Right lobe of liver (tissue), 6 donors: Measurements from ENCODE around the gene TMTC4. TPM values are rescaled to one million over a fixed set of nuclear protein-coding genes. Genes with fewer than 3 reads are reported as not detected.

Experiments
- ATAC-seq, 4 donors: fragments of 200-7000 bp; cut with Tn5 transposase; one replicate each; pipeline ENCODE4 v1.9.1; 2020; ENCODE audit warnings: mild to moderate bottlenecking in 4 of 4, moderate library complexity in 4 of 4
- DNase-seq, 3 donors: peaks; one replicate each; pipeline ENCODE4 v3.0.0-alpha.2; 2020
- H3K27ac ChIP-seq, 3 donors: fragments of 200-600 bp; one replicate each; pipeline ENCODE4 v1.8.0; 2022
- H3K27me3 ChIP-seq, 2 donors: fragments of 200-600 bp; one replicate each; pipeline ENCODE4 v1.8.0; 2022
- H3K36me3 ChIP-seq, 4 donors: fragments of 200-600 bp; sonication (generic) in 1 of 4; one replicate each; pipeline versions ENCODE4 v1.5.1 to v1.8.0; 2017 to 2022; ENCODE audit warnings: control low read depth in 1 of 4
- H3K4me1 ChIP-seq, 4 donors: fragments of 200-600 bp; sonication (generic) in 1 of 4; one replicate each; pipeline versions ENCODE4 v1.5.1 to v1.8.0; 2017 to 2022; ENCODE audit warnings: control low read depth in 1 of 4
- H3K4me3 ChIP-seq, 3 donors: fragments of 200-600 bp; one replicate each; pipeline ENCODE4 v1.8.0; 2022
- H3K9me3 ChIP-seq, 4 donors: fragments of 200-600 bp; sonication (generic) in 1 of 4; one replicate each; pipeline versions ENCODE4 v1.5.1 to v1.8.0; 2017 to 2022; ENCODE audit warnings: control low read depth in 1 of 4
- CTCF ChIP-seq, 4 donors: fragments of 200-600 bp in 3 of 4; fragments of 450-650 bp in 1 of 4; IDR thresholded peaks; one replicate each; pipeline versions ENCODE4 v1.5.1 to v1.8.0; 2016 to 2022; ENCODE audit warnings: antibody characterized with exemption in 4 of 4, mild to moderate bottlenecking in 2 of 4
- POLR2A ChIP-seq: fragments of 450-650 bp; IDR thresholded peaks from one replicate; pipeline ENCODE4 v1.6.1; 2017; ENCODE audit warnings: antibody characterized with exemption, mild to moderate bottlenecking
- WGBS: methylation state at CpG from one replicate; pipeline ENCODE4 v1.1.6; 2018; ENCODE audit warnings: low coverage, low lambda C conversion rate; ENCODE audit not compliant: insufficient coverage; ENCODE audit errors: missing lambda C conversion rate; 5-methylcytosine and 5-hydroxymethylcytosine counted together
- intact Hi-C, 2 donors: fragments of 100-400 bp; cut with DNase I; formaldehyde crosslinking; loops; one replicate each; pipeline versions ENCODE4 v1.11.2 to v1.14.1; 2022
- total RNA-seq, 6 experiments: library from RNA; depleted of rRNA in 2 of 6; stranded (reverse); fragments of >200 nt in 2 of 6; fragmentation: NEBNext Ultra II Directional in 3 of 6; extraction: Animal tissue kit (Norgen Biotek cat#: 25700) in 3 of 6; gene quantifications; one replicate each; pipeline versions ENCODE4 v1.1.0 to v1.2.4, GENCODE V29; 2016 to 2023
- donor health status: DM: no; HTN: yes; CAD: no.
- donor health status: DM: no; HTN: no; CAD: no.
- donor health status: DM: no; HTN: no; CAD: no.
- donor health status: DM: no; HTN: yes; CAD: no.
- donor health status: DM: no; HTN: yes; CAD: no.

TMTC4 gene
- total RNA-seq, 6 experiments from 2014 or later: 10.7 to 17.9 (median 14.1) TPM

DNA sequence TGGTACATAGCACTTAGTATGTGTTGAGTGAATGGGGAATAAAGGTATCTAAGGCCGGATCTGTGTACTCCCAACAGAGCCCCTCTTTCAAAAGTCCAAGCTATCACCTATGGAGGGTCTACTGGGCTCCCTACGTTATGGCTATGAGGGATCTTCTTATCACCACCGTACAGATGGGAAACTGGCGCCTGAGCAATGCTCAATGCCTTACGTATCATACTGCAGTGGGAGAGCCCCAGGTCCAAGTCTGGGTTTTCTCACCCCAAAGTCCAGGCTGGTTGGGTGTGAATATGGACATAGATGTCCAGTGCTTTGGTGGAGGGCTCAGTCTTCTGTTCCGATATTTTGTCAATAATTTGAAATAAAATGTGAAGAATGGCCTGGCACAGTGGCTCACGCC, 72.9 kb downstream of the TMTC4 start:
- intact Hi-C loops: no loop called here
- H3K36me3 ChIP-seq: no peaks in the 10 kb centered on the region
- TF ChIP-seq CTCF (IDR thresholded peaks at IDR 0.05) (no peak), POLR2A (no peak)

GRCh38 chr13:100600915-100601314, 73.7 kb downstream of the TMTC4 start:
- intact Hi-C loops: no loop called here
- Histone ChIP-seq H3K27ac (no peak overlapping the region), H3K4me3 (no peak overlapping the region), H3K27me3 (no peaks in the 10 kb centered on the region), H3K36me3 (no peaks in the 10 kb centered on the region), H3K9me3 (no peaks in the 10 kb centered on the region), H3K4me1 (peaks cover 0 to 11% (median 0%) of the 10 kb centered on the region in 4 donors)
- TF ChIP-seq CTCF (IDR thresholded peaks at IDR 0.05): no peak
- WGBS: 27% methylated on average over 5 of the region's 6 CpGs
- ATAC-seq (peak; percentile 81 to 97 (median 89)), DNase-seq (peak in 1 of 3 donors; percentile 66)

More for the DNA sequence above, 72.9 kb downstream of the TMTC4 start:
- no peaks in the 10 kb centered on the region for H3K27me3 ChIP-seq
- H3K9me3 ChIP-seq: no peaks in the 10 kb centered on the region
- 96% methylated on average over 4 of the region's 7 CpGs for WGBS
- H3K4me3 ChIP-seq: no peak overlapping the region
- DNase-seq: no peak
- H3K27ac ChIP-seq: no peak overlapping the region
- peaks cover 0 to 11% (median 0%) of the 10 kb centered on the region in 4 donors for H3K4me1 ChIP-seq
- no peak for ATAC-seq

DNA sequence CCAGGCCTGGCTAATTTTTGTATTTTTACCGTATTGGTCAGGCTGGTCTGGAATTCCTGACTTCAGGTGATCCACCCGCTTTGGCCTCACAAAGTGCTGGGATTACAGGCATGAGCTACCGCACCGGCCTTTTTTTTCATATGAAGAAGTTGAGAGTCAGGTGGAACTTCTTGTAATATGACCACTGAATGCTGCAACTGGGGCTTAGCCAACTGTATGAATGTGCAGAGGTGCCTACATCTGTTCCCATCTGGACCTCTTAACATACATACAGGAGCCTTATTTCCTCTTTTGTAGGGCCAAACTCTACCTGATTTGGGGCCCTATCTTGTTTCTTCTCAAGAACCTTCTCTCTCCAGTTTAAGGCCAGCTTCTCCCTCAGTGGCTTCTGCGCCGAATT, 74.1 kb downstream of the TMTC4 start:
- ATAC-seq: peak in 1 of 4 donors; percentile 12
- Histone ChIP-seq H3K9me3 (no peaks in the 10 kb centered on the region), H3K4me3 (no peak overlapping the region), H3K36me3 (no peaks in the 10 kb centered on the region), H3K27ac (no peak overlapping the region), H3K27me3 (no peaks in the 10 kb centered on the region), H3K4me1 (peaks cover 0 to 11% (median 0%) of the 10 kb centered on the region in 4 donors)
- WGBS: 97% methylated on average over 4 of the region's 6 CpGs
- intact Hi-C loops: no loop called here
- TF ChIP-seq CTCF (IDR thresholded peaks at IDR 0.05) (no peak), POLR2A (no peak)
- no peak for DNase-seq

DNA sequence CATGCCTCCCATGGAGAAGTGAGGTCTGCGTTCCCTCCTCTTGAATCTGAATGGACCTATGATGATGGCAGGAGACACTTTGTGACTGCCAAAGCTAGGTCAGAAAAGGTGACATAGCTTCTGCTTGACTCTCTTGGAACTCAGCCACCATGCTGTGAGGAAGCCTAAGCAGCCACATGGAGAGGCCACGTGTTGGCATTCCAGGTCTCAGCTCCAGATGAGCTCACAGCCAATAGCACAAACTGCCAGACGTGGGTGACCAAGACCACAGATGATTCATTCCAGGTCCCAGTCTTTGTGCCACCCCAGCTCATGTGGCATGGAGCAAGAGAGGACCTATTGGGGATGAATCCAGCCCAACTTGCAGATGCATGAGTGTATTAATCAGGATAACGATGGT, 77.3 kb downstream of the TMTC4 start:
- no peak overlapping the region for H3K4me3 ChIP-seq
- no peak for ATAC-seq
- peaks cover 0 to 11% (median 0%) of the 10 kb centered on the region in 4 donors for H3K4me1 ChIP-seq
- intact Hi-C loops: no loop called here
- H3K36me3 ChIP-seq: no peaks in the 10 kb centered on the region
- 72% methylated on average over 3 of the region's 4 CpGs for WGBS
- no peak overlapping the region for H3K27ac ChIP-seq
- H3K27me3 ChIP-seq: no peaks in the 10 kb centered on the region
- DNase-seq: no peak
- no peak for TF ChIP-seq CTCF (IDR thresholded peaks at IDR 0.05)
- no peak for TF ChIP-seq POLR2A
- H3K9me3 ChIP-seq: no peaks in the 10 kb centered on the region

GRCh38 chr13:100596516-100596915, 78.1 kb downstream of the TMTC4 start:
- Histone ChIP-seq H3K36me3 (no peaks in the 10 kb centered on the region), H3K27me3 (no peaks in the 10 kb centered on the region), H3K4me3 (no peak overlapping the region), H3K27ac (no peak overlapping the region), H3K9me3 (no peaks in the 10 kb centered on the region), H3K4me1 (peaks cover 0 to 11% (median 0%) of the 10 kb centered on the region in 4 donors)
- DNase-seq (no peak), ATAC-seq (no peak)
- TF ChIP-seq POLR2A (no peak), CTCF (IDR thresholded peaks at IDR 0.05) (no peak)
- WGBS: 92% methylated on average over 2 of the region's 2 CpGs
- intact Hi-C loops: no loop called here
